ENCODE results near the gene DDX1.

DNA sequence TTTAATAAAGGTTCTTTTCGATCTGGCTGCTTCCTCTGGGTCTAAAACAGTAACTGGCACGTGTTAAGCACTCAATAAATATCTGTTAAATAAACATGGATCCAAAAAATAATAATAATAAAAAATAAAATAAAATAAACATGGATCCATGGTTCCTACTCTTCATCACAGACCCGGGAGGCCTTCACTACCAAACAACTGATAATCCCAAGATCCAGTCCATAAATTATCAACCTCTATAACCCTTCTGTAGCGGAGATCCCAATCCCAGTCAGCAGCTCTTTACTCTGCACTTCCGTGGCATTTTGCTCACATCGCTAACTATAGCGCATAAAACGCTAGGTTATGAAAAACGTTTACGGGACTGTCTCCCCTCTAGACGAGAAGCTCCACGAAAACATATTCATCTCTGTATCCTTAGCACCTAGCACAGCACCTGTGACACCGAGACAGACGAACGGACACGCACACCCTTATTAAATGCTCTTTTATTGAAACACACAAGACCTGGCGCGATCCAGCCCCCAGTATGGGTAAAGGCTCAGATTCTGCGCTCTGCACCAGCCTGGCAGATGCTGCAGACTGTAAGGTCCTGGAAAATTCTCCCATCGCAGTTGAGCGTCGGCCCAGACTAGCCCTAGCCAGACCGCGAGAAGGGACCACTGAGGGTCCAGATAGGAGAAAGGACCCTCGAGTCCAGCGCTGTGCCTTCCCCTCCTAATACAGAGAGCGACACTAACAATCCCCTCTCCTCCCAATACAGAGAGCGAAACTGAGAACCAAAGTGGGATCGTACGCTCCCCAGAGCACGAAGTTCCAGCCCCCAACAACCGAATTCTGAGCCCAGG lies 31.3 kb upstream of the DDX1 start:
- TF ChIP-seq EZH2 (IDR thresholded peaks at IDR 0.05; ENCODE audit: borderline replicate concordance, low read depth, low read length, severe bottlenecking) (no peak), POLR2A (IDR thresholded peaks at IDR 0.05; ENCODE audit: low read depth, low read length) (no peak), GATA2 (IDR thresholded peaks at IDR 0.05; ENCODE audit: insufficient read depth, insufficient read length, low read depth, low read length) (no peak), POLR2AphosphoS5 (IDR thresholded peaks at IDR 0.05; ENCODE audit: insufficient read depth, low read depth, low read length) (no peak)
- TF ChIP-seq, protein P1, sequence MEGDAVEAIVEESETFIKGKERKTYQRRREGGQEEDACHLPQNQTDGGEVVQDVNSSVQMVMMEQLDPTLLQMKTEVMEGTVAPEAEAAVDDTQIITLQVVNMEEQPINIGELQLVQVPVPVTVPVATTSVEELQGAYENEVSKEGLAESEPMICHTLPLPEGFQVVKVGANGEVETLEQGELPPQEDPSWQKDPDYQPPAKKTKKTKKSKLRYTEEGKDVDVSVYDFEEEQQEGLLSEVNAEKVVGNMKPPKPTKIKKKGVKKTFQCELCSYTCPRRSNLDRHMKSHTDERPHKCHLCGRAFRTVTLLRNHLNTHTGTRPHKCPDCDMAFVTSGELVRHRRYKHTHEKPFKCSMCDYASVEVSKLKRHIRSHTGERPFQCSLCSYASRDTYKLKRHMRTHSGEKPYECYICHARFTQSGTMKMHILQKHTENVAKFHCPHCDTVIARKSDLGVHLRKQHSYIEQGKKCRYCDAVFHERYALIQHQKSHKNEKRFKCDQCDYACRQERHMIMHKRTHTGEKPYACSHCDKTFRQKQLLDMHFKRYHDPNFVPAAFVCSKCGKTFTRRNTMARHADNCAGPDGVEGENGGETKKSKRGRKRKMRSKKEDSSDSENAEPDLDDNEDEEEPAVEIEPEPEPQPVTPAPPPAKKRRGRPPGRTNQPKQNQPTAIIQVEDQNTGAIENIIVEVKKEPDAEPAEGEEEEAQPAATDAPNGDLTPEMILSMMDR (IDR thresholded peaks at IDR 0.05; ENCODE audit: extremely low read depth in 1 of 2, insufficient read depth in 1 of 2, low read depth in 1 of 2, low read length in 2 of 2): no peak
- TF ChIP-seq, protein P2, sequence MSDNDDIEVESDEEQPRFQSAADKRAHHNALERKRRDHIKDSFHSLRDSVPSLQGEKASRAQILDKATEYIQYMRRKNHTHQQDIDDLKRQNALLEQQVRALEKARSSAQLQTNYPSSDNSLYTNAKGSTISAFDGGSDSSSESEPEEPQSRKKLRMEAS (IDR thresholded peaks at IDR 0.05; ENCODE audit: insufficient read depth, insufficient read length): no peak

All from endothelial cell of umbilical vein (primary cell).